ENCODE data around the gene ARID1B.

ARID1B gene

DNA sequence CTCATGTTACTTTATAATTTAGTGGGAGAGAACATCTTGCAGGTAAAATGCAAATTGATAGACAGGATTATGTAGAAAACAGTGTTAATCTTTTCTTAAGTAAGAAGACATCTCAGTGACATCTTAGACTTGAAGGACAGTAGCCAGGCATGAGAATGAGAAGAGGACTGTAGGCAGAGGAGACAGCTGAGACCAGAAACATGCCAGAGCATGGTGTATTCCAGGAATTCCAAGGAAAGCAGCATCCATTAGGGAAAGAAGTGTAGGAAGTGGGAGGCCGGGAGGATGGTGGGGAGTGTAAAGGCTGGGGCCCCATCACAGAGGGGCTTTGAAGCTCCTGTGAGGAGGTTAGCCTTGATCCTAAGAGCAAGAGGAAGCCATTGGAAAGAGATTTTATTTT lies 225.6 kb downstream of the ARID1B start:
- DNase-seq (ENCODE audit: low read depth, low spot score), result no peak
- TF ChIP-seq, protein P1, sequence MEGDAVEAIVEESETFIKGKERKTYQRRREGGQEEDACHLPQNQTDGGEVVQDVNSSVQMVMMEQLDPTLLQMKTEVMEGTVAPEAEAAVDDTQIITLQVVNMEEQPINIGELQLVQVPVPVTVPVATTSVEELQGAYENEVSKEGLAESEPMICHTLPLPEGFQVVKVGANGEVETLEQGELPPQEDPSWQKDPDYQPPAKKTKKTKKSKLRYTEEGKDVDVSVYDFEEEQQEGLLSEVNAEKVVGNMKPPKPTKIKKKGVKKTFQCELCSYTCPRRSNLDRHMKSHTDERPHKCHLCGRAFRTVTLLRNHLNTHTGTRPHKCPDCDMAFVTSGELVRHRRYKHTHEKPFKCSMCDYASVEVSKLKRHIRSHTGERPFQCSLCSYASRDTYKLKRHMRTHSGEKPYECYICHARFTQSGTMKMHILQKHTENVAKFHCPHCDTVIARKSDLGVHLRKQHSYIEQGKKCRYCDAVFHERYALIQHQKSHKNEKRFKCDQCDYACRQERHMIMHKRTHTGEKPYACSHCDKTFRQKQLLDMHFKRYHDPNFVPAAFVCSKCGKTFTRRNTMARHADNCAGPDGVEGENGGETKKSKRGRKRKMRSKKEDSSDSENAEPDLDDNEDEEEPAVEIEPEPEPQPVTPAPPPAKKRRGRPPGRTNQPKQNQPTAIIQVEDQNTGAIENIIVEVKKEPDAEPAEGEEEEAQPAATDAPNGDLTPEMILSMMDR (IDR thresholded peaks at IDR 0.05; ENCODE audit: low read depth, low read length), result no peak

DNA sequence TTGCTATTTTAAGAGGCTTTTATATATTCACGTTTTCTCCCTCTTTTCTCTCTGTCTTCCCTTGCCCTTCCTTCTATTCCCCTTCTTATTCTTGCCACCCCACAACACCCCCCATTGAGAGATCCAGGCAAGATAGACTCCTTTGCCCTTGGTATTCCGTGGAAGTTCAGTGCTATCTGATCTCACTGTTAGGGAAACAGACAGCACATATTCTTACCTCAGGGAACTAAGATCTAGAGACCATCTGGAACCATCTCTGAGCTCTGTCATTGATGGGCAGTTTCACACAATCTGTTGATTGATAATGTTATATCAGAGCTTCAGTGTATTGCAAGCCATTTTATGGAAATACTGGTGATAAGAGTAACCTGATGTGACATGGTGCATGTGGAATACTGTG lies 228.8 kb downstream of the ARID1B start:
- no peak for DNase-seq (ENCODE audit: low read depth, low spot score)
- in situ Hi-C loops (cut with HindIII; ENCODE audit: low sequenced_read_pairs), result no loop called here
- TF ChIP-seq, protein P1 (IDR thresholded peaks at IDR 0.05; ENCODE audit: low read depth, low read length), result no peak

More for the DNA sequence above, 225.6 kb downstream of the ARID1B start:
- H3K4me3 ChIP-seq (ENCODE audit: low read depth, low read length), result no peak overlapping the region
- in situ Hi-C loops (cut with HindIII; ENCODE audit: low sequenced_read_pairs), result no loop called here

DNA sequence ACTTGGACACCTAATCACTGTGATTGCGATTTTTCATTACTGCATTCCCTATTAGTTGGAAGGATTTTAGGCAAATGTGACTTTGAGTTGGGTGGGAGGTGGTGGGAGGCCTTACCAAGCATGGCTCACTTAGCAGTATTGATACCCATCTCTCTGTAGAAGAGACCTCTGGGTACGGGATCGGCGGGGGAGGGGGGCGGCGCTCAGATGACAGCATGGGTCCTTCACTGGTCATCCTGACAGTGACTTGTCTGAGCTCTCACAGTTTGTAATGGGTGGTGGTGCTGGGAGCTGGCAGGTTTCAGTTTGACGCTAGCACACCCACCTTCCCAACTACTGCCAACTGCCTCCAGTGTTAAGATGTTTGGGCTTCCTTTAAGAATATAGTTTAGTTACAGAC lies 231.4 kb downstream of the ARID1B start:
- H3K4me3 ChIP-seq (ENCODE audit: low read depth, low read length), result no peak overlapping the region
- TF ChIP-seq, protein P1 (IDR thresholded peaks at IDR 0.05; ENCODE audit: low read depth, low read length), result no peak
- in situ Hi-C loops (cut with HindIII; ENCODE audit: low sequenced_read_pairs), result no loop called here
- DNase-seq (ENCODE audit: low read depth, low spot score), result no peak

More for the DNA sequence above, 228.8 kb downstream of the ARID1B start:
- no peak overlapping the region for H3K4me3 ChIP-seq (ENCODE audit: low read depth, low read length)

DNA sequence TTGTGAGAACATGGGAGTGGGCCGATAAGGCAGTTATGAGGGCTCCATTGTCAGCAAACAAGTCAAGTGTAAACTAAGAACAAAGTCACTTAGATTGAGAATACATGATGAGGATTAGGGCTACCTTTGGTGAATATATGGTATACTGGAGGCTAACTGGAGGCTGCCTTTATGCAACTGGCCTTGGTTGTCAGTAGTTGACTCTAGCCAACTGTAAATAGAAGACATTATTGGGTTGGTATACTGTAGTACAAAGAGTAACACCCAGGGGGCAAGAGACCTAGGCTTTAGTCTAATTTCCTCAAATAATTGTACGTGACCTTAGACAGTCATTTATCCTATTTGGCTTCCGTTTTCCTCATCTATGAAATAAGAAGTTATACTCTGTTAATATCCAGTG lies 235.2 kb downstream of the ARID1B start:
- in situ Hi-C loops (cut with HindIII; ENCODE audit: low sequenced_read_pairs), result no loop called here

DNA sequence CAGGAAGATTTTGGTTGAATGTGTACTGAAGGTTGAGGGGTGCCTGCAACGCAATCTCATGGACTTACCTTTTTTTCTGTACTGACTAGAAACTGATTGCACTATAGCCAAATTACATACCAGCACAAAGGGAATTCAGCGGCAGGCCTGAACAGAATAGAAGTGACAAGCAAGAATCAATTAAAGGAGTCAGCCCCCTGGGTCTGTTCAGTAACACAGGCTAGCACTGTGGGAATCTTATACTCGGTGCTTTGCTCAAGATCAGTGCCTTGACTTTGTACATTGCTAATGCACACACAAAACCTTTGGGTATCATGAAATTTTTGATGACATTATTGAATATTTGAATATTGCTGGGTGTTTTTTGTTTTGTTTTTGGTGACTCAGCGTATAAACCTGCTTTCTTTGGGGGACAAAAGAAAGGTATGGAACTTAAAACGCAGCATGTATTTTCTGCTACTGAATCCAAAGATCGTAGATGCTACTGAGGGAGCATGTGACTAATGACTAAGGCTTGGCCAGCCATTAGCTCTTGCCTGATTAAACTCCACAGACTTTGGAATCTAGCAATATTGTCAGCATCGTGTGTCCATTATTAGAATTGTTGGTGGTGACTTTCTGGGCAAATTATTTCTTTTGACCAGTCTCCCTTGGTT lies 236.6 kb downstream of the ARID1B start:
- in situ Hi-C loops (cut with HindIII; ENCODE audit: low sequenced_read_pairs), result no loop called here
- peak; percentile 36 for DNase-seq (ENCODE audit: low read depth, low spot score)
- TF ChIP-seq, protein P1 (IDR thresholded peaks at IDR 0.05; ENCODE audit: low read depth, low read length), result no peak

More for the DNA sequence above, 235.2 kb downstream of the ARID1B start:
- TF ChIP-seq, protein P1 (IDR thresholded peaks at IDR 0.05; ENCODE audit: low read depth, low read length), result no peak
- no peak overlapping the region for H3K4me3 ChIP-seq (ENCODE audit: low read depth, low read length)
- DNase-seq (ENCODE audit: low read depth, low spot score), result no peak

DNA sequence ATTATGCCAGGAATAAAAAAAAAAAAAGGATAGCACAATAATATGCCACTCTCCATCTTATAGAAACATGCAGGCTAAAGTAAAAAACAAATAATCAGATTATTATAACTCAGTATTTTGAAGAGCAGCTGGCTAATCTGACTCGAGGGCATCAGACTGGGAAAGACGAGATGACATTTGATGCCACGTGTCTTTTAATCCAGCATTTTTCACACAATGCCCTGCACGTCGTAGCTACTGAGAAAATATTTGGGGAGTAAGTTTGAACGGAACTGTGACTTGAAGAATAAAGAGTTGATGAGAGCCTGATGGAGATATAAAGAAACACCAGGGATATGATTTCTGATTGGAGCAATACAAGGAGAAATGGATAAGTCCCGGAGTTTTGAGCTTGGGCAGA lies 237.7 kb downstream of the ARID1B start:
- in situ Hi-C loops (cut with HindIII; ENCODE audit: low sequenced_read_pairs), result no loop called here
- TF ChIP-seq, protein P1 (IDR thresholded peaks at IDR 0.05; ENCODE audit: low read depth, low read length), result no peak
- no peak for DNase-seq (ENCODE audit: low read depth, low spot score)
- H3K4me3 ChIP-seq (ENCODE audit: low read depth, low read length), result no peak overlapping the region

More for the DNA sequence above, 236.6 kb downstream of the ARID1B start:
- no peak overlapping the region for H3K4me3 ChIP-seq (ENCODE audit: low read depth, low read length)
